Neural cell (in vitro differentiated cells): ENCODE measurements around the gene FANCG. TPM values are rescaled to one million over a fixed set of nuclear protein-coding genes. Genes with fewer than 3 reads are reported as not detected.

ENCODE experiments used
- H2AFZ ChIP-seq: fragments of 200-600, 300-800 bp; sonication (generic), shearing (Covaris generic); 2 replicates; pipeline ENCODE4 v1.6.0; 2014; ENCODE audit warnings: low read depth, mild to moderate bottlenecking, antibody characterized with exemption, low read length, moderate library complexity
- H3F3A ChIP-seq: fragments of 200-600 bp; shearing (Covaris generic); 2 replicates; pipeline ENCODE4 v1.6.1; 2016; ENCODE audit warnings: mild to moderate bottlenecking, moderate library complexity, mixed read lengths, antibody characterized with exemption, low read length; ENCODE audit not compliant: insufficient read depth, poor library complexity, severe bottlenecking
- H3K27ac ChIP-seq: fragments of 200-600, 300-800 bp; sonication (generic), shearing (Covaris generic); 2 replicates; pipeline ENCODE4 v1.5.1; 2014; ENCODE audit warnings: mild to moderate bottlenecking, low read length, moderate library complexity
- H3K27me3 ChIP-seq: fragments of 300-800, 200-600 bp; sonication (generic), shearing (Covaris generic); 2 replicates; pipeline ENCODE4 v1.6.0; 2014; ENCODE audit warnings: mild to moderate bottlenecking, low read depth, low read length, moderate library complexity; ENCODE audit not compliant: insufficient read depth
- H3K36me3 ChIP-seq: fragments of 300-800, 200-600 bp; sonication (generic), shearing (Covaris generic); 2 replicates; pipeline ENCODE4 v1.5.1; 2014; ENCODE audit warnings: mild to moderate bottlenecking, antibody characterized with exemption, low read length, moderate library complexity; ENCODE audit not compliant: insufficient read depth
- H3K4me2 ChIP-seq: fragments of 300-800, 200-600 bp; sonication (generic), shearing (Covaris generic); 2 replicates; pipeline ENCODE4 v1.6.0; 2014; ENCODE audit warnings: mild to moderate bottlenecking, low read length
- H3K4me3 ChIP-seq: fragments of 300-800, 200-600 bp; sonication (generic), shearing (Covaris generic); 2 replicates; pipeline ENCODE4 v1.5.1; 2014; ENCODE audit warnings: mild to moderate bottlenecking, low read length, moderate library complexity
- H3K79me2 ChIP-seq: fragments of 200-600 bp; shearing (Covaris generic); replicated peaks from 2 replicates; pipeline ENCODE4 v1.6.0; 2014; ENCODE audit warnings: mild to moderate bottlenecking, low read length, moderate library complexity; ENCODE audit not compliant: insufficient read depth
- H3K9ac ChIP-seq: fragments of 300-800, 200-600 bp; sonication (generic), shearing (Covaris generic); 2 replicates; pipeline ENCODE4 v1.6.1; 2016; ENCODE audit warnings: mild to moderate bottlenecking, low read length, mixed read lengths
- H3K9me2 ChIP-seq: fragments of 200-600 bp; shearing (Covaris generic); 2 replicates; pipeline ENCODE4 v1.6.1; 2016; ENCODE audit warnings: mild to moderate bottlenecking, low read length, mixed read lengths; ENCODE audit not compliant: insufficient read depth
- H3K9me3 ChIP-seq: fragments of 200-600, 300-800 bp; sonication (generic), shearing (Covaris generic); 2 replicates; pipeline ENCODE4 v1.6.1; 2016; ENCODE audit warnings: mild to moderate bottlenecking, mixed run types, low read length, moderate library complexity, mixed read lengths
- H4K20me1 ChIP-seq: fragments of 200-600 bp; shearing (Covaris generic); 2 replicates; pipeline ENCODE4 v1.6.1; 2016; ENCODE audit warnings: mild to moderate bottlenecking, mixed run types; ENCODE audit not compliant: insufficient read depth
- CTCF ChIP-seq: fragments of 450-650 bp; IDR thresholded peaks from 2 replicates; pipeline ENCODE4 v1.5.1; 2014; ENCODE audit warnings: antibody characterized with exemption, mild to moderate bottlenecking, moderate library complexity; ENCODE audit not compliant: poor library complexity, severe bottlenecking
- EP300 ChIP-seq: fragments of 450-650 bp; conservative IDR thresholded peaks from 2 replicates; pipeline ENCODE4 v1.6.1; 2014; ENCODE audit warnings: antibody characterized with exemption, mild to moderate bottlenecking, moderate library complexity; ENCODE audit not compliant: poor library complexity, severe bottlenecking
- EZH2 ChIP-seq: fragments of 200-600, 300-800 bp; shearing (Covaris generic), sonication (generic); IDR thresholded peaks from 2 replicates; pipeline ENCODE4 v1.6.1; 2014; ENCODE audit warnings: antibody characterized with exemption, low read length, borderline replicate concordance, mild to moderate bottlenecking; ENCODE audit not compliant: insufficient read depth, poor library complexity, severe bottlenecking
- MXI1 ChIP-seq: fragments of 450-650 bp; conservative IDR thresholded peaks from 2 replicates; pipeline ENCODE4 v1.6.1; 2014; ENCODE audit warnings: antibody characterized with exemption, mild to moderate bottlenecking; ENCODE audit not compliant: poor library complexity, severe bottlenecking
- POLR2AphosphoS5 ChIP-seq: IDR thresholded peaks from 2 replicates; pipeline ENCODE4 v1.6.1; 2012
- RAD21 ChIP-seq: fragments of 450-650 bp; conservative IDR thresholded peaks from 2 replicates; pipeline ENCODE4 v1.6.1; 2014; ENCODE audit warnings: antibody characterized with exemption, mild to moderate bottlenecking, moderate library complexity
- SMC3 ChIP-seq: fragments of 450-650 bp; conservative IDR thresholded peaks from 2 replicates; pipeline ENCODE4 v1.6.1; 2014; ENCODE audit warnings: antibody characterized with exemption, mild to moderate bottlenecking, moderate library complexity; ENCODE audit not compliant: poor library complexity
- TAF1 ChIP-seq: IDR thresholded peaks from 2 replicates; pipeline ENCODE4 v1.6.1; 2012; ENCODE audit warnings: low read depth
- polyA plus RNA-seq: library from polyadenylated mRNA; depleted of rRNA; stranded (reverse); fragments of >200 nt; gene quantifications from 2 replicates; pipeline ENCODE4 v1.2.3, GENCODE V29; 2014
- TF ChIP-seq, protein P1 (sequence below): IDR thresholded peaks from 2 replicates; pipeline ENCODE4 v1.6.1; 2012; ENCODE audit warnings: borderline replicate concordance

The FANCG gene
- polyA plus RNA-seq, 1 donor from 2014 or later: 56.0 TPM

DNA sequence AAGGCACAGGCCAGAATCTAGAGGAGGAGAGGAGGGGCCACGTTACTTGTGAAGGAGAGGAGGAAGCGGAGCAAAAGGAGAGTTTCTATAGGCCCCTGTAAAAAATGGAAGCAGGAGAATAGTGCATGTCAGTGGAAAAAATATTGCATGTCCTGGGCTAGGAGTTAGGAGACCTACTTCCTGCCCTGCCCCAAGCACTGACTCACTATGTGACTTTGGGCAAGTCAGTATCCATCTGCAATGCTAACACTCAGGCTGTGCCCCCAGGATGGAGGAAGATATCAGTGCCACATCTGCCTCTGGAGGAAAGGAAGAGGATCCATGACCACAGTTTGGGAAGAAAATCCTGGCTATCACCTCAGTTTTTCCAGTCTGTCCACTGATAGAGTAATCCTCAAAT, 9.7 kb upstream of the FANCG start:
- no peak overlapping the region for H3K9ac ChIP-seq
- no peaks in the 10 kb centered on the region for H3K79me2 ChIP-seq
- no peaks in the 10 kb centered on the region for H3K36me3 ChIP-seq
- H4K20me1 ChIP-seq: no peaks in the 10 kb centered on the region
- no peaks in the 10 kb centered on the region for H3K9me2 ChIP-seq
- no peak overlapping the region for H3K4me2 ChIP-seq
- no peak overlapping the region for H2AFZ ChIP-seq
- H3K27me3 ChIP-seq: no peaks in the 10 kb centered on the region
- H3K4me3 ChIP-seq: no peak overlapping the region
- H3F3A ChIP-seq: no peaks in the 10 kb centered on the region
- TF ChIP-seq EP300: no peak
- no peak for TF ChIP-seq MXI1
- TF ChIP-seq, protein P1, sequence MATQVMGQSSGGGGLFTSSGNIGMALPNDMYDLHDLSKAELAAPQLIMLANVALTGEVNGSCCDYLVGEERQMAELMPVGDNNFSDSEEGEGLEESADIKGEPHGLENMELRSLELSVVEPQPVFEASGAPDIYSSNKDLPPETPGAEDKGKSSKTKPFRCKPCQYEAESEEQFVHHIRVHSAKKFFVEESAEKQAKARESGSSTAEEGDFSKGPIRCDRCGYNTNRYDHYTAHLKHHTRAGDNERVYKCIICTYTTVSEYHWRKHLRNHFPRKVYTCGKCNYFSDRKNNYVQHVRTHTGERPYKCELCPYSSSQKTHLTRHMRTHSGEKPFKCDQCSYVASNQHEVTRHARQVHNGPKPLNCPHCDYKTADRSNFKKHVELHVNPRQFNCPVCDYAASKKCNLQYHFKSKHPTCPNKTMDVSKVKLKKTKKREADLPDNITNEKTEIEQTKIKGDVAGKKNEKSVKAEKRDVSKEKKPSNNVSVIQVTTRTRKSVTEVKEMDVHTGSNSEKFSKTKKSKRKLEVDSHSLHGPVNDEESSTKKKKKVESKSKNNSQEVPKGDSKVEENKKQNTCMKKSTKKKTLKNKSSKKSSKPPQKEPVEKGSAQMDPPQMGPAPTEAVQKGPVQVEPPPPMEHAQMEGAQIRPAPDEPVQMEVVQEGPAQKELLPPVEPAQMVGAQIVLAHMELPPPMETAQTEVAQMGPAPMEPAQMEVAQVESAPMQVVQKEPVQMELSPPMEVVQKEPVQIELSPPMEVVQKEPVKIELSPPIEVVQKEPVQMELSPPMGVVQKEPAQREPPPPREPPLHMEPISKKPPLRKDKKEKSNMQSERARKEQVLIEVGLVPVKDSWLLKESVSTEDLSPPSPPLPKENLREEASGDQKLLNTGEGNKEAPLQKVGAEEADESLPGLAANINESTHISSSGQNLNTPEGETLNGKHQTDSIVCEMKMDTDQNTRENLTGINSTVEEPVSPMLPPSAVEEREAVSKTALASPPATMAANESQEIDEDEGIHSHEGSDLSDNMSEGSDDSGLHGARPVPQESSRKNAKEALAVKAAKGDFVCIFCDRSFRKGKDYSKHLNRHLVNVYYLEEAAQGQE: no peak
- TF ChIP-seq RAD21: no peak
- no peak for TF ChIP-seq CTCF
- TF ChIP-seq SMC3: no peak
- TF ChIP-seq TAF1: no peak
- TF ChIP-seq POLR2AphosphoS5: no peak
- TF ChIP-seq EZH2: no peak
- no peak overlapping the region for H3K27ac ChIP-seq
- no peaks in the 10 kb centered on the region for H3K9me3 ChIP-seq

GRCh38 chr9:35085078-35085477, 5.3 kb upstream of the FANCG start:
- TF ChIP-seq RAD21: no peak
- no peak for TF ChIP-seq TAF1
- no peak for TF ChIP-seq EP300
- no peak for TF ChIP-seq EZH2
- no peaks in the 10 kb centered on the region for H3K79me2 ChIP-seq
- no peak overlapping the region for H3K4me3 ChIP-seq
- H3K9me3 ChIP-seq: no peaks in the 10 kb centered on the region
- H4K20me1 ChIP-seq: no peaks in the 10 kb centered on the region
- H3K27ac ChIP-seq: no peak overlapping the region
- no peaks in the 10 kb centered on the region for H3K27me3 ChIP-seq
- H3K9ac ChIP-seq: no peak overlapping the region
- no peaks in the 10 kb centered on the region for H3K9me2 ChIP-seq
- H3K4me2 ChIP-seq: no peak overlapping the region
- H2AFZ ChIP-seq: no peak overlapping the region
- no peaks in the 10 kb centered on the region for H3K36me3 ChIP-seq
- H3F3A ChIP-seq: no peaks in the 10 kb centered on the region

GRCh38 chr9:35079041-35079425, 709 bp downstream of the FANCG start:
- peak overlapping the region; percentile 93 for H3K4me3 ChIP-seq
- no peaks in the 10 kb centered on the region for H3K27me3 ChIP-seq
- no peaks in the 10 kb centered on the region for H4K20me1 ChIP-seq
- no peak for TF ChIP-seq MXI1
- TF ChIP-seq, protein P1: no peak
- TF ChIP-seq SMC3: no peak
- no peak for TF ChIP-seq EZH2
- no peak for TF ChIP-seq POLR2AphosphoS5
- TF ChIP-seq CTCF: no peak
- TF ChIP-seq EP300: no peak
- TF ChIP-seq RAD21: no peak
- no peak for TF ChIP-seq TAF1
- H3K4me2 ChIP-seq: peak overlapping the region; percentile 52
- peaks cover 14% of the 10 kb centered on the region for H3K79me2 ChIP-seq
- H3K9me2 ChIP-seq: no peaks in the 10 kb centered on the region
- H3K27ac ChIP-seq: peak overlapping the region; percentile 65
- H3K9ac ChIP-seq: peak overlapping the region; percentile 65
- H3K36me3 ChIP-seq: no peaks in the 10 kb centered on the region
- H3F3A ChIP-seq: no peaks in the 10 kb centered on the region
- peak overlapping the region; percentile 61 for H2AFZ ChIP-seq
- no peaks in the 10 kb centered on the region for H3K9me3 ChIP-seq
